Stimulated activated CD8-positive, alpha-beta memory T cell treated with anti-CD3 and anti-CD28 coated beads, Interleukin-15, amount 100 ng/mL, for 24 hours (primary cell): ENCODE measurements around the gene BUD31.
"Not testable (repeated sequence)": the region's sequence is repeated elsewhere in the genome, so short reads cannot be mapped to it uniquely, and the experiment has no call there.

ENCODE experiments used
- DNase-seq: peaks from one replicate; pipeline ENCODE4 v3.0.0-alpha.2; 2020; ENCODE audit warnings: low read depth

BUD31 gene

DNA sequence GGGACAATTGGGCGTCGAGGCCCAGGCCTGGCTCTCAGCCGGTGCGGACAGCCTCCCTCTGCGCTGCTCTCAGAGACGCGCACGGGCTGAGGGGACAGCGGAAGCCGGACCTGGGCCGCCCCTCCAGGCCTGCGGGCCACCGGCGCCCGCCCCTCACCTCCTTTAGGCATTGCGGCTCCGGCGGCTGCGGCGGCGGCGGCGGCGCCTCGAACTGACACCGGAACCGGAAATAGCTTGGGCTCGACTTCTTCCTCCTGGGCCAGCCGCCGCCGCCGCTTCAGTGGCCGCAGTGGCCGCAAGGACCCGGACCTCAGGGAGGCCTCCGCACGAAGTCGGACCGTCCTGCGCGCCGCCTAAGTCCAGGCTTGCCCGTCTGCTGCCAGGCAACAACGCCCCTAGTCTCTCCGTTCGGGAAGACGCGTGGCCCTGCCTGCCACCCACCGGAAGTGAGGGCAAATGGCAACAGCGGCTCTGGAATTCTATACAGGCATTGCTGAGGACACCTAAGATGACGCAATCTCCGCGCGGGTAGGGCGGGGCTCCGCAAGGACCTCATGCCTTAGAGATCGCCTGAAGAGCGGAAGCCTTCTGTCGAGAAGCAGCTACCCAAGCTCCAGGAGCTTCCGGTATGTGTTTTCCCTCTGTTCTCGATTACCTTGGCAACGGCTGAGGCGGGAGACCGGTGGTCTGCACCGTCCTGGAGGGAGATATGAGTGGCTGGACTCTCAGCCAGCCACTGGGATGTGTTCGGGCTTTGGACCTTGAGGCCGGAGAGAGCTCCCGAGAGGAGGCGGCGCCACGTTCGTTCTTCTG, at the start of gene BUD31, which contains the start of gene PDAP1:
Gene BUD31 (plus strand): TSS at position 591 of the 813 bp plus-strand sequence. CDS start 2,124 bp downstream, outside the sequence.
Gene PDAP1 (minus strand): TSS at position 219 of the 813 bp plus-strand sequence. CDS start 49 bp downstream, at position 170.
- peak; percentile 77 for DNase-seq

DNA sequence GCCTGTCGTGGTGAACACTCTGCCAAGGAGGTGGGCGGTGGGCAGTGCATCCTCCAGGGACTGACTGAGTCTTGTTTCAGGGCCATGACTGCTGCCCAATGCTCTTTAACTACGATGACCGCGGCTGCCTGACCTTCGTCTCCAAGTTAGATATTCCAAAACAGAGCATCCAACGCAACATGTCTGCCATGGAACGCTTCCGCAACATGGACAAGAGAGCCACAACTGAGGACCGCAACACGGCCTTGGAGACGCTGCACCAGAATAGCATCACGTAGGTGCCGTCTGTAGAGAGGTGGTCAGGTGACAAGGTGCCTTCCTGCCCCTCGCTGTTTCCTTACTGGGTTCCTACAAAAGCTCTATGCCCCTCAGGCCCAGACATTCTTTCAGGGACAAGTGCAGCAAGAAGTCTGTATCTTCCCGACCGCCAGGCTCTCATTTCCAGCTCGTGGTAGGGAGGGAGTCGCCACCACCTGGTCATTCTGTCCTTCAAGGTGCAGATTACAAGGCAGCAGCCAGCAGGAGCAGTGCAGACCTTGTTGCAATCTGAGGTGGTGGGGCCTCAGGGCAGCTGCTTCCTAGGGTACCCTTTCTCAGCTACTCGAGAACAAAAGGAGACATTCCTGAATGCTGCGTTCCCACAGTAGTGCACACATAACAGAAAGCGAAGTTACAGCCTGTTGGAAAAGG, 49.2 kb upstream of the BUD31 start:
- DNase-seq, result no peak

DNA sequence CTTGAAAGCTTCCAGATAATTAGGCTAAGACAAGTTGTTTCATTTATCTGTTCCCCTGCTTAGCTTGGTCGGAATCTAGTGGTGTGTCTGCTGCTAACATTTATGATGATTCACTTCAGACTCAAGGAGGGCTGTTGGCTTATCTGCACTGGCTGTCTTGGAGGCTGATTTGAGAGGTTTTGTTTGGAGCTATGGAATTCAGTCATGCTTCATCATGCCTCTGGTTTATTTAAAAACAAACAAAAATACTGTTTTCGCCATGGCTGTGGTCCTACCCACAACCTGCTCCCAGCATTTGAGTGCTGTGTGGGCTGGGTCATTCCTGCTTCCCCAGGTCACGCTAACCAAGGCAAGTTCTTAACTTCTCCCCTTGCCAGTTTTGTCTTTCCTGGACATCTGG, 46.0 kb upstream of the BUD31 start:
- no peak for DNase-seq

DNA sequence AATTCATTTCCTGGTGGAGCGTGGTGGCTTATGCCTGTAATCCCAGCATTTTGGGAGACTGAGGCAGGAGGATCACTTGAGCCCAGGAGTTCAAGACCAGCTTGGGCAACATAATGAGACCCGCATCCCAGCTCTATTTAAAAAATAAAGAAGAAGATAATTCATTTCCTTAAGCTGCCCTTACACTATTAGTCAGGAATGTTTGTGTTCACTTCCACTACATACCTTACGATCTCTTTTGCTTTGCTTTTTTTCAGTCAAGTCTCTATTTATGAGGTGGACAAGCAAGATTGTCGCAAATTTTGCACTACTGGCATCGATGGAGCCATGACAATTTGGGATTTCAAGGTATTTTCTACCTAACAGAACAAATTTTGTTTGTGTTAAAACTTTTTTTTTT, 45.5 kb upstream of the BUD31 start:
- no peak for DNase-seq

DNA sequence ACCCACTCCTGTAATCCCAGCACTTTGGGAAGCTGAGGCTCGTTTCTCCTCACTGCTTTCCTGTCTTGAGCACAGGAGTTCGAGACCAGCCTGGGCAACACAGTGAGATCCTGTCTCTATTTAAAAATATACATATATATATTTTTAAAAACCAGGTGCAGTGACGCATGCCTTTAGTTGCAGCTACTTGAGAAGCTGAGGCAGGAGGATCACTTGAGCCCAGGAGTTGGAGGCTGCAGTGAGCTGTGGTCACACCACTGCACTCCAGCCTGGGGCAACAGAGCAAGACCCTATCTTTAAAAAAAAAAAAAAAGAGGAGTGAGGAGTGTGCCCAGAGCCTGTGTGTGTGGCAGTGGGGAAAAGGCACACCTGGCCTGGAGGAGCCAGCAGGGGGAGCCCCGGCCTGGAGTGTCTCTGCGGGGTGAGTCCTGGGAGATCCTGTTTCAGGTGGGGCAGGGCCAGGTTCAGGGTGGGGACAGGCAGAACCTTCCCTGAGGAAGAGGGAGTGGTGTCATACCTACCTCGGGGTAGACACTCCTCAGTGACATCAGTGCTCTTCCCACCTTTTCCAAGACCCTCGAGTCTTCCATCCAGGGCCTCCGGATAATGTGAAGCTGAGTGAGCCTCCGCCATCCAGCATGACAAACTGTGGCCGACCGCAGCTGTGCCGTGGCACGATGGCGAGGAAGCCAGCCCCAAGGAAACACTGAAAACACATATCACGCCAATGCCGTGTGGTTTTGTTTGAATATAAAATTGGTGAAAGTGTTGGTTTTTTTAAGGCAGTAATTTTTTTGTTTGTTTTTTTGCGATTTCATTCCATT, 43.2 kb upstream of the BUD31 start:
- no peak for DNase-seq

DNA sequence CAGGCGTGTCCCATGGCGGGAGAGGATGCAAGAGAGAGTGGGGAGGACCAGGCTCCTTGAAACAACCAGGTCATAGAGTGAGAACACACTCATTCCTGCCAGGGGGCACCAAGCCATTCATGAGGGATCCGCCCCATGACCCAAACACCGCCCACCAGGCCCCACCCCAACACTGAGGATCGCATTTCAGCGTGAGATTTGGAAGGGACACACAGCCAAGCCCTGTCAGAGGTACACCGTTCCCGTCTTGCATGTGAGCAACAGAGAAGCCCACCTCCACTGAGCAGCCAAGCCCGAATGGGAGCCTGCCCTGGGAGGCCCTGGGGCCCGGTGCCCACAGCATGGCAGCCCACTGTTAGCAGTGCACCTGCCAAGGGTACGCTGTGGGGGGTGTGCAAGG, 42.1 kb upstream of the BUD31 start:
- DNase-seq, result no peak

DNA sequence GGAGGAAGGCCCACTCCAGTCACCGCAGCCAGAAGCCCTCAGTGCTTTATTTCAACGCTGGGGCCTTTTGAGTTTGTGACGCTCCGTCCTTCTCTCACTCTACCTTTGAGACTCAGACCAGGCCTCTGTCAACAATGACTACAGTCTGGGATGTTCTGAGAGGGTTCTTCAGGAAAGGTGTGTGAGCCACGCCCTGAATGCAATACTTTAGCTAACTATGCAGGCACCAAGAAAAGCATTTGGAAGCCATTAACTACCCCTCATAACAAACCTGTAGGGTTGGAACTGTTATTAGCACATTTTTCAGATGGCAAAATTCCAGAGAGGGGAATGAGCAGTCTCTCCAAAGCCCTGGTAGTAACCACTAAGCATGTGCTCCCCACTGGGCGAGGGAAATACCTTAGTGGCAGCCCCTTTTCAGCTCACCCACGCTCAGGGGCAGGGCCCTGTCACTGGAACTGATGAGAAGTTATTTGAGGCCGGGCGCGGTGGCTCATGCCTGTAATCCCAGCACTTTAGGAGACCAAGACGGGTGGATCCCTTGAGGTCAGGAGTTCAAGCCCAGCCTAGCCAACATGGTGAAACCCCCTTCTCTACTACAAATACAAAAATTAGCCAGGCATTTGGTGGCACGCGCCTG, 39.9 kb upstream of the BUD31 start:
- no peak for DNase-seq

DNA sequence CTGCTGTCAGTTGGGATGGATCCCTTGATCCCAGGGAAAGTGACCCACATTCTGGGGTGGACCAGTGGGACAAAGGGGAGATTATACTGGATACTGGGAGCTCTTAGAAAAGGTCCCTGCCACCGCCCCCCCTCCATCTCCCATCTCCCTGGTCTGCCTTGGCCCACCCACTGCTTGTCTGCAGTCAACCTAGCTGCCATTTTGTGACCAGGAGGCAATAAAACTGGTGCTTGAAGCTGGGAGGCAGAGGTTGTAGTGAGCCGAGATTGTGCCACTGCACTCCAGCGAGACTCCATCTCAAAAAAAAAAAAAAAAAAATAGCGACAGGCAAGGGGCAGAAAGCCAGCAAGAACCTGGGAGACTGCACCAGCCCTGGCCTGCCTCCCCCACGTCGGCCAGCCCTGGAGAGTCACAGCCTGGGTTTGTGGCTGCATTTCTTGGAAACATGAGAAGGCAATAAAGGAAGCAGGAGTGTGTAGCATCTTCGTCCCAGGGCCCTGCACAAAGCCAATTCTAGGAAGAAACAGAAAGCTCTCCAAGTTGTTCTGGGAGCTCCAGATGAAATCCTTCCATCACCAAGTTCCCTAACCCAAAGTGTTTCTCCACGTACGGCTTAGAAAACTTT, 38.9 kb upstream of the BUD31 start:
- DNase-seq, result no peak

DNA sequence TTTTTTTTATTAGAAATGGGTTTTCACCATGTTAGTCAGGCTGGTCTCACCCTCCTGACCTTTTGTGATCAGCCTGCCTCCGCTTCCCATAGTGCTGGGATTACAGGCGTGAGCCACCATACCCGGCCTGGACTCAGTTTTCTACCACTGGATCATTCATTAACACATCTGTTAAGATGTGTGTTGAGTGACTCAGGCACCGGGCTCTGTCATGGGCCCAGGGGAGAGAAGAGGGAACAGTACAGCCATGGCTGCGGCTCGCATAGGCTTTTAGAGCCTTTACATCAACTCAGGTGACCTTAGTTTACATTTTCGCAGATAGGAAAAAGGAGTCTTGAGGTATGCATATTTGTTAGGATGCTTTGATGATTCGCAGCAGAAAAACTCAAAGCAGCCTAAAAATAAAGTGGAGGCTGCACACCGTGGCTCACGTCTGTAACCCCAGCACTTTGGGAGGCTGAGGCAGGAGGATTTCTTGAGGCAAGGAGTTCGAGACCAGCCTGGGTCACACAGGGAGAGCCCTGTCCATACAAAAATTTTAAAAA, 37.3 kb upstream of the BUD31 start:
- no peak for DNase-seq

DNA sequence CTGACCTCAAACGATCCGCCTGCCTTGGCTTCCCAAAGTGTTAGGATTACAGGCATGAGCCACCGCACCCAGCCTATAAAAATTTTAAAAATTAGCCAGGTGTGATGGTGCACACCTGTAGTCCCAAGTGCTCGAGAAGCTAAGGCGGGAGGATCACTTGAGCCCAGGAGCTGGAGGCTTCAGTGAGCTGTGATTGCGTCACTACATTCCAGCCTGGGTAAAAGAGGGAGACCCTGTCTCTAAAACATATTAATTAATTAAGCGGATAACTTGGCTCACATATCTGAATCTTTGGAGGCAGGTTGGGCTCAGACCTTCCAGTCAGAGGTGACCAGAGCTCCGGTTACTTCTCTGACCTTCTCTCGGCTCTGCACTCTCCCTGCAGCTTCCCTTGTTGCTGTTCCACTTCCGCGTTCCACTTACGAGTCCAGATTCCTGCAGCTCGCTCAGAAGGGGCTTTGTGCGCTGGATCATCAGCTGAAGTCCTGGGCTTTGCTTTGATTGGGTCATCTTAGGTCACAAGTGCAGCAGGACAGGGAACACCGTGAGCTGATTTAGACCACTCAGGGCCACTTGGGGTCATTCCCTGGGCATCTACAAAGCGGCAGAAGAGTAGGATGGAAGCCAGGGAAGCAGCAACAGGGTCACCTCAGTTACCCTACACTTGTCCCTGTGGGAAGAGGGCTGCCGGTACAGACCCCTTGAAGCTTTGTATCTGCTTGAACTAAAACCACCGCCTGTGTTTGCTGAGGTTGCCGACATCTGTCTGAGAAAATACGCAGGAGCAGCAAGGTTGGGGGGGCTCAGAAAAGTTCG, 36.3 kb upstream of the BUD31 start:
- no peak for DNase-seq

DNA sequence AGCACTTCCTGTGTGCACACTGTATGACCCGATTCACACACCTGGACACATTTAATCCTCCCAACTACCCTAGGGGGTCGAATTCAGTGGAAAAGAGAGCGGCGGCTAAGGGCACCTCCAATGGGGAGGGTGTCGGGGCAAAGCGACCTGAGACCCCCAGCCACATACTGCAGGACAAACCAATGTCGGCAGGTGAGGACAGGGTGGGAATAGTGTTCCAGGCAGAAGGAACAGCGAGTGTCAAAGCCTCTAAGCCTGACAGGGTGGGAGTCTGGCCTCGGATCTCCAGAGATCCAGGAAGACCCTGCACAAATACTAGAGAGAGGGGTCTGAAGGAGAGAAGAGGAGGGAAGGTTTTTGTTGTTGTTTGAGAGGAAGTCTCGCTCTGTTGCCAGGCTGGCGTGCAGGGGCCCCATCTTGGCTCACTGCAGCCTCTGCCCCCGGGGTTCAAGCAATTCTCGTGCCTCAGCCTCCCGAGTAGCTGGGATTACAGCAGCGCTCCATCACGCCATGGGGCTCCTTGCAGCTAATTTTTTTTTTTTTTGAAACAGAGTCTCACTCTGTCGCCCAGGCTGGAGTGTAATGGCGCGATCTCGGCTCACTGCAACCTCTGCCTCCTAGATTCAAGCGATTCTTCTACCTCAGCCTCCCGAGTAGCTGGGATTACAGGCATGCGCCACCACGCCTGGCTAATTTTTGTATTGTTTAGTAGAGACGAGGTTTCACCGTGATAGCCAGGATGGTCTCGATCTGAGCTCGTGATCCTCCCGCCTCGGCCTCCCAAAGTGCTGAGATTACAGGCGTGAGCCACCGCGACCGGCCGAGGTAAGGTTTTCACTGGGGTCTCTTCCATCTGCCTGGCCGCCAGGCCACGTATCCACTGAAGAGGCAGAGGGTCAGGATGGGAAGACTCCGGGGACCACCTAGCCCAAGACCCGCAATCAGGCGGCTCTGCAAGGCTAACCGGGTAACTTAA, 35.4 kb upstream of the BUD31 start:
- DNase-seq, result no peak

DNA sequence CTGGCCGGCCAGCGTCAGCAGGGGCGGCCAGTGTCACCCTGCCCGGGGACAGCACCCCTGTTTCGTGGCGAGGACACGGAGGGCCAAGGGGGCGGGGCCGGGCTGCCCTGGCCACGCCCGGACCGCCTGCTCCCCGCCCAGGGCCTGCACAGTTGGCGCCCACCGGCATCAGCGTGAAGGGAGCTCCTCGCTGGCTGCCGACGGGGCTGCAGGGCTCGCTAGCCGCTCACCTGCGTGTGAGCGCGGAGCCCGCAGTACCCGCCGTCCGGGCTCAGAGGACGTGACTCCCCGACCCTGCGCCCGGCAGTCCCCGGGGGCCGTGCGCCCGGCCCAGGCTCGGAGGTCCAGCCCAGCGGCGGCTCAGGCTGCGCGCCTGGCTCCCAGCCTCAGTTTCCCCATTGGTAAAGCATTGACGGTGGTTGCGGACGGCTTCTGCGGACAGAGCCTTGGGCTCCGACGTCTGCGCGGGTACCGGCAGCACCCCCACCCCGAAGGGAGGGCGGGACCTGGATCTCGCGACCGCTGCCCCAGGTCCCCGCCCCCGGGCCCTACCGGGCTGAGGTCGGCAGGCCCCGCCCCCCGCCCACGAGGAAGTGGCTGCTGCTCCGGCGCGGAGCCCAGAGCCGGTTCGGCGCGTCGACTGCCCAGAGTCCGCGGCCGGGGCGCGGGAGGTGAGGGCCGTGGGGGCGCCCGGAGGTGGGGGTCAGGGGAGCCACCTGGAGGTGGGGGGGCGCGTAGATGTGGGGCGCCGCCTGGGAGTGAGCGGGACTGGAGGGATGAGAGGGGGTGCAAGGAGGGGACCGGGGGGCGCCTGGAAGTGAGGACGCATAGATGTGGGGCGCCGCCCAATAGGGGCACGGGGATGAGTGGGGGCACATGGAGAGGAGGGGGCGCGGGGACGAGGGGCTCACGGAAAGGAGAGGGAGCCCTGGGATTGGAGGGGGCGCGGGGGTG, 34.4 kb upstream of the BUD31 start, which contains the start of gene ARPC1B:
Gene ARPC1B (plus strand): TSS at position 620 of the 954 bp plus-strand sequence. CDS start 10,985 bp downstream, outside the sequence.
- peak; percentile 70 for DNase-seq

DNA sequence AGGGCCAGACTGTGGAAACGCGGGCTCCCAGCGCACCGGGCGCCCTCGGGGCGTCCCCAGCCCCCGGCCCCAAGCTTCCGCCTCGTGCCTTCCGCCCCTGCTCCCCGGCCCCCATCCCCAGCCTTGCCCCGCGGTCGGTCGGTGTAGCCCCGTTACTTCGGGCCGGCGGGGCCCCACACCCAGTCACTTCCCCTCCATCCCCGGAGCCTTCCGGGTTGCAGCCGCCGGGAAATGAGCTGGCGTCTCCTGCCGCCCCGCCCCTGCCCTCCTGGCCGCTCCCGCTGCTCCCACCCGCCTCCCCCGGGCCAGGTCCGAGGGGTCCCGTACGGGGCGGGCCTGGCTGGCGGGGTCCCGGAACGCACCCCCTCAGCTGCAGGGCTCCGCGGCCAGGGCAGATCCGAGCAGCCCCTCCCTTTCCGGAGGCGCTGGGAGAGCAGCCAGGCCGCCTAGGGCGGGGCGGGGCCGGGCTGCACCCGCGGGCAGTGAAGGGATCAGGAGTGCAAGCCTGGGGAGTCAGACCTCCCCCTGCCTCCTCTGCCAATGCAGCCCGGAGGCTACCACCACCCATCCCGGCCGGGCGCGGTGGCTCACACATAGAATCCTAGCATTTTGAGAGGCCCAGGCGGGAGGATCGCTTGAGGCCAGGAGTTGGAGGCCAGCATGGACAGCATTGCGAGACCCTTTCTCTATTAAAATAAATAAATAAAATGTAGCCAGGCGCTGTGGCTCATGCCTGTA, 33.5 kb upstream of the BUD31 start:
- peak; percentile 42 for DNase-seq

DNA sequence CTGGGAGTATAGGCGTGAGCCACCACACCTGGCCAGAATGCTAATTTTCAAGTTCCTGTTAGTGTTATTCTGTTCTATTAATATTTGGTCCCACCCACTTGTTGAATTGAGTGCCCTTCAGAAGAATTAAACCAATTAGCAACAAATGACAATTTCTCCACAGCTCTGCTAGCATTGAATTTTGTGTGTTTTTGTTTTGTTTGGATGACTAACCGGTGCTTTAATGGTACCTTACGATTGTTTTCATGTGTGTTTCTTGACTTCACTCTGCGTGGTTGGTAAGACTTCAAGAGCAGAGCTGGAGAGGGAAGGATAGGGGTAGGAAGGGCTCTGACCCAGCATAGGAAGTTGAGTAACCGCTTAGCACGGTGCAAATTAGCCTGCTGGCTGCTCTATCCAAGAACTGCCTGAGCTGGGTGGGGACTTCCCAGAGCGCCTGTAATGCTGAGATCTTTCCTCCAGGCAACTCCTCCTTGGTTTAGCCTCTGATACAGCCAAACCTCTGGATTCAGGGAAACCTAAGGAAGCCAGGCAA, 29.7 kb upstream of the BUD31 start:
- no peak for DNase-seq

DNA sequence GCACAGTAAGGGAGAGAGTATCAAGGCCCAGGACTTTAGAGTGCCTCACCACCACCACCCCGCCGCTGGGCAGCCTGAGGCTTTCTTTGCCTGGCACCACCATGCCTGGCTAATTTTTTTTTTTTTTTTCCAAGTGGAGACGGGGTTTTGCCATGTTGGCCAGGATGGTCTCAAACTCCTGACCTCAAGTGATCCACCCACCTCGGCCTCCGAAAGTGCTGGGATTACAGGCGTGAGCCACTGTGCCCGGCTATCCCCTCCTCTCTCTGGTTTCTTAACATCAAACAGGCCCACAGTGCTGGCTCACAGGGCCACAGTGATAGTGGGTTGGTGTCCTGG, 29.1 kb upstream of the BUD31 start:
- not testable (repeated sequence) for DNase-seq

DNA sequence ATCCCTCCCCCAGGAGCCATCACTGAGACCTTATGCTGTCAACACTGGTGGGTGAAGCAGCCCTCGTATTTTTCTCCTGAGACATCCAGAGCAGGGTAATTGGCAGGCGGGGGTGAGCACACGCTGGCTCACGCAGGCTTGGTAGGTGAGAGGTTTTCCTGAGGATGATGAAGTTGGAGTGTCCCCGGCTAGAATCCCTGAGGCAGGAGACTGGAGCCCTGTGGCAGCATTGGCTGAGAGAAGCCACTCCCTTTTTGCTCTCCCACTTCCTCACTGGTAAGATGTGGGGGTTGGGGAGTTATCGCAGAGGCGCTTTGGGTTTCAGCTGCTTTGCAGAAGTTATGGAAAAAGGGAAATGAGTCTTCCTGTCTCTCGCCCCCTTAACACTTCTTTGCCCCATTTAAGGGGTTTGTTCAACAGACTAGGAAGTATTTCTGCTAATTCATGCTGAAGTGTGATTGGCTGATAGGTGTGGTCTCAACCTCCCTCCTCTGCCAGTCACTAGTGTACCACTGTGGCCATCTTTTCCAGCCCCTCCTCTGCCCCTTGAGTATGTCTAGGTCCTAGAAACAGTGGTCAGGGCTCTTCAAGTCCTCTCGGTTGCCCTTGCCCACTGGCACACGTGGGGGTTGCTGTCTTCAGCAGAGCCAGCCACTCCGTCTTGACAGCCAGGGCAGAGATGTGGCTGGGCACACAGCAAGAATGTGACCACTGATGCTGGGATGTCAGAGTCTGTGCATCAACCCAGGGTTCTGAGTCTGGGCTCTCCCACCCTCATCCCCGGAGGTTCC, 28.5 kb upstream of the BUD31 start:
- no peak for DNase-seq
